Fibroblast of villous mesenchyme (primary cell): ENCODE measurements around the gene SLC35F3. TPM values are rescaled to one million over a fixed set of nuclear protein-coding genes. Genes with fewer than 3 reads are reported as not detected.

ENCODE experiments used
- DNase-seq: peaks from one replicate; pipeline ENCODE4 v3.0.0-alpha.2; 2010; ENCODE audit warnings: low read depth
- H3K4me3 ChIP-seq: 2 replicates; pipeline ENCODE4 v1.5.1; 2011; ENCODE audit warnings: low read depth, mild to moderate bottlenecking, low read length
- CTCF ChIP-seq: IDR thresholded peaks from 2 replicates; pipeline ENCODE4 v1.5.1; 2012; ENCODE audit warnings: low read depth, mild to moderate bottlenecking, low read length; ENCODE audit not compliant: insufficient read depth
- small RNA-seq: library from RNA; depleted of rRNA; stranded (forward); fragments of <200 nt; gene quantifications from one replicate; pipeline ENCODE3, GENCODE V24; 2012
- total RNA-seq: library from RNA; depleted of rRNA; stranded (reverse); fragments of >200 nt; gene quantifications from 2 replicates; pipeline ENCODE4 v1.2.3, GENCODE V29; 2012

SLC35F3 gene
- total RNA-seq, 1 donor, result 1.7 TPM

GRCh38 chr1:234369784-234370183 is 465.3 kb downstream of the SLC35F3 start:
- TF ChIP-seq CTCF, result no peak
- peak; percentile 34 for DNase-seq
- H3K4me3 ChIP-seq, result no peak overlapping the region

GRCh38 chr1:234371414-234371813 is 466.9 kb downstream of the SLC35F3 start:
- no peak for TF ChIP-seq CTCF
- no peak for DNase-seq
- H3K4me3 ChIP-seq, result no peak overlapping the region

- no peak for TF ChIP-seq CTCF
- DNase-seq, result peak; percentile 6
- peak overlapping the region; percentile 95 for H3K4me3 ChIP-seq
Observed at GRCh38 chr1:234372011-234372757, 467.7 kb downstream of the SLC35F3 start.

- TF ChIP-seq CTCF, result no peak
- DNase-seq, result peak; percentile 98
- peak within 1 kb of the TSS; percentile 95 for H3K4me3 ChIP-seq
Observed at GRCh38 chr1:234373064-234373958, 468.8 kb downstream of the SLC35F3 start, which contains the start of gene COA6. Gene COA6, plus strand, starts transcription at chr1:234373456. Its CDS starts 11 bp downstream, at chr1:234373467.

- DNase-seq, result no peak
- no peak for TF ChIP-seq CTCF
- peak overlapping the region; percentile 95 for H3K4me3 ChIP-seq
Observed at GRCh38 chr1:234373959-234374254, 469.4 kb downstream of the SLC35F3 start.

Small RNA genes within 50 kb of the gene (small RNA-seq; reads per million reads assigned to genes)
- 0.38 reads per million for gene MIR4671
